ENCODE results near the gene GRID2. TPM values are rescaled to one million over a fixed set of nuclear protein-coding genes. Genes with fewer than 3 reads are reported as not detected.

Gene GRID2
- total RNA-seq, 1 experiment from 2014 or later: 2.2 TPM

DNA sequence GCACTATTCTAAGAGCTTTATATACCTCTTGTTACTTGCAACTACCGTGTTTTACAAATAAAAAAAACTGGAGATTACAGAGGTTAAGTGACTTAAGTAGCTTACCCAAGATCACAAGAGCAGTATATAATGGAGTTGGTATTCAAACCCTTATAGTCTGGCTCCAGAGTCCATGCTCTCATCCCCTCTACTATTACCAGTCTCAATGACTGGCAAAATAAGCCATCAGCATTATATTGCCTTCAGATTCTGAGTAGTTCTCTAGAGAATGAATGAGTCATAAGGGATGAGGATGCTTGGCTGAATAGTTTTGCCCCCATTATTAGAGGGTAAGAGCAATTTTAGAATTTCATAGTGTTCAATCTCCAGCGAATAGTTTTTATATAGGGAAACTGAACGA is 1354.7 kb downstream of the GRID2 start:
- BruUV-seq (replicated peaks): no TSS peak
- no peak overlapping the region for H3K9ac ChIP-seq (ENCODE audit: low read length)
- no peaks in the 10 kb centered on the region for H3K9me2 ChIP-seq (replicated peaks; ENCODE audit: low read length)

GRCh38 chr4:93659629-93660028 is 1355.9 kb downstream of the GRID2 start:
- Histone ChIP-seq H3K9ac (ENCODE audit: low read length) (no peak overlapping the region), H2AFZ (ENCODE audit: low read length) (no peak overlapping the region), H3K27me3 (ENCODE audit: low read length) (no peaks in the 10 kb centered on the region), H3K4me3 (ENCODE audit: low read length) (no peak overlapping the region), H4K20me1 (ENCODE audit: low read length) (no peaks in the 10 kb centered on the region), H3K9me3 (ENCODE audit: low read length) (no peaks in the 10 kb centered on the region), H3F3A (ENCODE audit: low read length, unreplicated experiment) (no peaks in the 10 kb centered on the region), H3K79me2 (ENCODE audit: low read length) (no peaks in the 10 kb centered on the region), H3K4me2 (ENCODE audit: low read length) (peak overlapping the region; percentile 42; the same call in 1 of the 2 replicates), H3K36me3 (ENCODE audit: low read depth, low read length) (no peaks in the 10 kb centered on the region), H3K9me2 (replicated peaks; ENCODE audit: low read length) (no peaks in the 10 kb centered on the region), H3K4me1 (ENCODE audit: insufficient read depth, low read length) (peaks cover 16% of the 10 kb centered on the region), H3K27ac (ENCODE audit: low read length) (no peak overlapping the region)
- ATAC-seq (peak; percentile 71), DNase-seq (peak; percentile 34)
- TF ChIP-seq EZH2phosphoT487 (IDR thresholded peaks at IDR 0.05; ENCODE audit: borderline replicate concordance, low read length): no peak
- TF ChIP-seq CTCF (conservative IDR thresholded peaks at IDR 0.05; ENCODE audit: low read depth, low read length): no peak
- no peak for TF ChIP-seq EZH2 (IDR thresholded peaks at IDR 0.05; ENCODE audit: low read length, unreplicated experiment)
- POLR2A ChIA-PET (ENCODE audit: unreplicated experiment): no interaction called here
- intact Hi-C loops (cut with micrococcal nuclease): no loop called here
- CTCF ChIA-PET: no interaction called here
- BruUV-seq (replicated peaks): no TSS peak

More for the DNA sequence above, 1354.7 kb downstream of the GRID2 start:
- Histone ChIP-seq H3K27ac (ENCODE audit: low read length) (no peak overlapping the region), H3K4me2 (ENCODE audit: low read length) (no peak overlapping the region), H2AFZ (ENCODE audit: low read length) (no peak overlapping the region), H3K27me3 (ENCODE audit: low read length) (no peaks in the 10 kb centered on the region), H4K20me1 (ENCODE audit: low read length) (no peaks in the 10 kb centered on the region), H3K4me3 (ENCODE audit: low read length) (no peak overlapping the region), H3K79me2 (ENCODE audit: low read length) (no peaks in the 10 kb centered on the region), H3K36me3 (ENCODE audit: low read depth, low read length) (no peaks in the 10 kb centered on the region), H3K4me1 (ENCODE audit: insufficient read depth, low read length) (peaks cover 16% of the 10 kb centered on the region), H3K9me3 (ENCODE audit: low read length) (no peaks in the 10 kb centered on the region), H3F3A (ENCODE audit: low read length, unreplicated experiment) (no peaks in the 10 kb centered on the region)
- ATAC-seq (peak; percentile 43; the same call in 1 of the 2 replicates), DNase-seq (peak; percentile 19)
- intact Hi-C loops (cut with micrococcal nuclease): no loop called here
- CTCF ChIA-PET: no interaction called here
- TF ChIP-seq EZH2 (IDR thresholded peaks at IDR 0.05; ENCODE audit: low read length, unreplicated experiment): no peak
- no peak for TF ChIP-seq CTCF (conservative IDR thresholded peaks at IDR 0.05; ENCODE audit: low read depth, low read length)
- TF ChIP-seq EZH2phosphoT487 (IDR thresholded peaks at IDR 0.05; ENCODE audit: borderline replicate concordance, low read length): no peak
- POLR2A ChIA-PET (ENCODE audit: unreplicated experiment): no interaction called here

- H3K36me3 ChIP-seq (ENCODE audit: low read depth, low read length): no peaks in the 10 kb centered on the region
- H3K9ac ChIP-seq (ENCODE audit: low read length): no peak overlapping the region
- ATAC-seq (no peak), DNase-seq (no peak)
- ChIA-PET POLR2A (ENCODE audit: unreplicated experiment) (no interaction called here), CTCF (no interaction called here)
- H3K4me1 ChIP-seq (ENCODE audit: insufficient read depth, low read length): peaks cover 16% of the 10 kb centered on the region
- H2AFZ ChIP-seq (ENCODE audit: low read length): no peak overlapping the region
- TF ChIP-seq CTCF (conservative IDR thresholded peaks at IDR 0.05; ENCODE audit: low read depth, low read length): no peak
- no peak for TF ChIP-seq EZH2phosphoT487 (IDR thresholded peaks at IDR 0.05; ENCODE audit: borderline replicate concordance, low read length)
- no peak for TF ChIP-seq EZH2 (IDR thresholded peaks at IDR 0.05; ENCODE audit: low read length, unreplicated experiment)
- H3F3A ChIP-seq (ENCODE audit: low read length, unreplicated experiment): no peaks in the 10 kb centered on the region
- no TSS peak for BruUV-seq (replicated peaks)
- no peaks in the 10 kb centered on the region for H3K79me2 ChIP-seq (ENCODE audit: low read length)
- intact Hi-C loops (cut with micrococcal nuclease): no loop called here
- H3K27ac ChIP-seq (ENCODE audit: low read length): no peak overlapping the region
- no peaks in the 10 kb centered on the region for H4K20me1 ChIP-seq (ENCODE audit: low read length)
- 0 out of 2 replicates have a peak overlapping the region, but pooled peaks have one; percentile 42 for H3K4me2 ChIP-seq (ENCODE audit: low read length)
- H3K9me2 ChIP-seq (replicated peaks; ENCODE audit: low read length): no peaks in the 10 kb centered on the region
- no peaks in the 10 kb centered on the region for H3K9me3 ChIP-seq (ENCODE audit: low read length)
- H3K27me3 ChIP-seq (ENCODE audit: low read length): no peaks in the 10 kb centered on the region
- no peak overlapping the region for H3K4me3 ChIP-seq (ENCODE audit: low read length)
Observed at GRCh38 chr4:93660036-93660435, 1356.3 kb downstream of the GRID2 start.
